DMS 273 (cell line): ENCODE data around the gene PIP4K2A.
A peak's percentile ranks its signal among the peaks of the same experiment; 100 is the strongest.
"Not testable (repeated sequence)": the region's sequence is repeated elsewhere in the genome, so short reads cannot be mapped to it uniquely, and the experiment has no call there.

Experiments used
- DNase-seq: peaks from one replicate; lab custom pipeline; 2025; ENCODE audit not compliant: unreplicated experiment; lab: John Stamatoyannopoulos, UW

The PIP4K2A gene

GRCh38 chr10:22719406-22720042, 5.1 kb upstream of the PIP4K2A start:
- peak; percentile 25 for DNase-seq

- DNase-seq, result not testable (repeated sequence)
Observed at GRCh38 chr10:22718659-22719058, 4.3 kb upstream of the PIP4K2A start.

- DNase-seq, result no peak
Observed at GRCh38 chr10:22717728-22718127, 3.4 kb upstream of the PIP4K2A start.

GRCh38 chr10:22716943-22717342, 2.6 kb upstream of the PIP4K2A start:
- no peak for DNase-seq

GRCh38 chr10:22715290-22715625, 880 bp upstream of the PIP4K2A start:
- DNase-seq, result no peak

DNA sequence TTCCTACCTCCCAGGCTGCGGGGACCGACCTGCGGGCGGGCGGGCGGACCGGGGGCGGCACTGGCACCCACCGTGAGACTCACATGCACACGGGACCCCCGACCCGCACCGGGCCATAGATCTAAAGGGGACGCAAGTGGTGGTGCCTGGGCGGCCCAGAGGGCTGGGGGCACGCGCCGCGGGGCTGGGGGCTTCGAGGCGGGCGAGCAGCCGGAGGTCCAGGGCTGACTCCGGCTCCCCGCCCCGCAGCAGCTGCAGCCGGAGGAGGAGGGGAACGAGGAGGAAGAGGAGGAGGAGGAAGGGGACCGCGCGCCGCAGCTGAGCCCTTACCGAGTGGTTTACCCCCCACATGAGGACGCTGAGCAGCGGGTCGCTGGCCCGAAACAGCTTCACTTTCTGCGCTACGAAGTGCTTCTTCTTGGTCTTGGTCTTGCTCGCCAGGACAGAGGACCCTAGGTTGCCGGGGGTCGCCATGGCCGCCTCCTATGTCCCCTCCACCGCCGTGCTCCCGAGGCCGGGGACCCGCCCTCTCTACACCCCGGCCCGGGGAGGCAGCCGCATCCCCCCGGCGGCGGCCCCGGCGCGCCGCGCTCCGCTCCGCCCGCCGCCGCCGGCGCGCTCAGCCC, 412 bp downstream of the PIP4K2A start:
- DNase-seq, result peak; percentile 51

DNA sequence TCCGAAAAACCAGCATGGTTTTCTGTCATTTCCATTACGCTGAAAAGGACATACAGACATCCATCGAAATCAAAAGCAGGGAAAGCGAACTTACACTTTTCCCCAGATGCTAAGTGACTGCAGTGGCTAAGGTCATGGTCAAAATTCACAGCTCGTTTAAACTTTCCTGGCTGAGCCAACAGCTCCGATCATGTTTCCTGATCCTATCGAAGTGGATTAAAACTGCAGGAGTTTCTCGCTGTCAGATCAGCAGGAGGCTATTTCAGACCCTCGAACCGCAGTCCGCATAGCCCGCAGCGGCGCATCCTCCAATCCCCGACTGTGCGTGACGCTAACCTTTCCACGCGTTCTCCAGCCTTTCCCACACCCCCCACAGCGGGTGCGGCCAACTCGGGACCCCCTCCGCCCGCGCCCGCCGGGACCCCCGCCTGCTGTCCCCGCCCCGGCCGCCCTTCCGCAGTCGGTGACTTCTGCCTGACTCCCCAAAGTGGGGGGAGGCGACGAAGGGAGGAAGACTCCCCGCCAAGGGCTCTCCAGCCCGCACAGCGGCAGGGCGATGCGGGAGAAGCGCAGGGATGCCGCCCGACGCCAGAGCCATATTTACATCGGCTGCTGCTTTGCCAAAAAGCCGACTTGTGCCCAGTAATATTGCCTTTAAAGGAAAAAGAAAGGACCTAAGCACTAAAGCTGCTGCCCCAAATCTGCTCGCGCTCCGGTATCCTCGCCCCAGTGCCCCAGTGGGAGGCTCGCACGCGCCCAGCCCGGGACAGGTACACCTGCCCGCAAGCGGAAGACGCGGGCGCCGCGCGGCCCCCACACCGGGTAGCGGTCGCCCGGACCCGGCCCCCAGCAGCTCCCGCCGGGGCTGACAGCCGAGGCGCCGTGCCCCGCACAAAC, 1.2 kb downstream of the PIP4K2A start:
- DNase-seq, result peak; percentile 52

GRCh38 chr10:22712211-22712955, 2.0 kb downstream of the PIP4K2A start:
- DNase-seq, result no peak

- DNase-seq, result peak; percentile 21
Observed at GRCh38 chr10:22711373-22711772, 3.0 kb downstream of the PIP4K2A start.

GRCh38 chr10:22710139-22710745, 4.1 kb downstream of the PIP4K2A start:
- no peak for DNase-seq

DNA sequence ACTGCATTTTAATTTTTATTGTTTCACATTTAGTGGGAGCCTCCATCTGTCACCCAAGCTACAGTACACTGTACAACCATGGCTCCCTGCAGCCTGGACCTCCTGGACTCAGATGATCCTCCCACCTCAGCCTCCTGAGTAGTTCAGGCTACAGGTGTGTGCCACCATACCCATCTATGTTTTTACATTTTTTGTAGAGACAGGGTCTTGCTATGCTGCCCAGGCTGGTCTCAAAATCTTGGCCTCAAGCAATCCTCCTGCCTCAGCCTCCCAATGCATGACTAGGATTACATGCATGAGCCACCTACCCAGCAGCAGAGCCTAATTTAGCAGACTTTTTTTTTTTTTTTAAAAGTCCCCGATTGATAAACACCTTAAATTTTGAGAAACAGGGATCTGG, 5.6 kb downstream of the PIP4K2A start:
- no peak for DNase-seq

DNA sequence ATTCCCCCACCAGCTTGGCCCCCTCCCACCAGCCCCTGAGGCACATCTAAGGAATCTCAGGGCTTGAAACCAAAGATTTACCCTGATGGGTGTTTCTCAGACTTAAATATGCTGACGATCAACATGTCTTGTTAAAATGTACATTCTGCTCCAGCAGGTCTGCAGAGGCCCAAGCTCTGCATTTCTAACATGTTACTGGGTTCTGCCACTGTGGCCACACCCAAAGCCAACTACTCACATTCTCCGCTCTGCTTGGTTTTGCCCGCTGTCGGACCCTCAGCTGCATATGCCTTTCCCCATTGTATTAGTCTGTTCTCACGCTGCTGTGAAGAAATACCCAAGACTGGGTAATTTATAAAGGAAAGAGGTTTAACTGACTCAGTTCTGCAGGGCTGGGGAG, 8.9 kb downstream of the PIP4K2A start:
- DNase-seq, result no peak

DNA sequence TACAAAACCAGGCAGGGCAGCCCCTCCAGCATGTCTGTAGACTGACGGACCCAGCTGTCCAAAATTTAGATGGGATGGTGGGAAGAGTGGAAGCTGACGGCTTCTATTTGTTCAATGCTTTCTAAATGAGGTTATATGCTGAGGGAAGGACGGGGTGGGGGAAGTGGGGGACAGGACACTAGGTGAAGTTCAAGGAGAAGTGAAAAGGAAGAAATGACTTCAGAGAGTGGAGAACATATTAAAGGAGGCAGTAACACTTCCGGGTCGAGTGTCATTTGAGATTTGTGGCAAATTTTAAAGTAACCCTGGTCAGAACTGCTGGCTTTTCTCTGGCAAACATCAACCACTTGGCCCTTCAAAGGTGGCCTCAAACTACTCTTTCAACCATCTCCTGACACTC, 9.4 kb downstream of the PIP4K2A start:
- DNase-seq, result no peak

GRCh38 chr10:22704471-22704911, 9.9 kb downstream of the PIP4K2A start:
- no peak for DNase-seq

- no peak for DNase-seq
Observed at GRCh38 chr10:22702348-22702747, 12.0 kb downstream of the PIP4K2A start.

DNA sequence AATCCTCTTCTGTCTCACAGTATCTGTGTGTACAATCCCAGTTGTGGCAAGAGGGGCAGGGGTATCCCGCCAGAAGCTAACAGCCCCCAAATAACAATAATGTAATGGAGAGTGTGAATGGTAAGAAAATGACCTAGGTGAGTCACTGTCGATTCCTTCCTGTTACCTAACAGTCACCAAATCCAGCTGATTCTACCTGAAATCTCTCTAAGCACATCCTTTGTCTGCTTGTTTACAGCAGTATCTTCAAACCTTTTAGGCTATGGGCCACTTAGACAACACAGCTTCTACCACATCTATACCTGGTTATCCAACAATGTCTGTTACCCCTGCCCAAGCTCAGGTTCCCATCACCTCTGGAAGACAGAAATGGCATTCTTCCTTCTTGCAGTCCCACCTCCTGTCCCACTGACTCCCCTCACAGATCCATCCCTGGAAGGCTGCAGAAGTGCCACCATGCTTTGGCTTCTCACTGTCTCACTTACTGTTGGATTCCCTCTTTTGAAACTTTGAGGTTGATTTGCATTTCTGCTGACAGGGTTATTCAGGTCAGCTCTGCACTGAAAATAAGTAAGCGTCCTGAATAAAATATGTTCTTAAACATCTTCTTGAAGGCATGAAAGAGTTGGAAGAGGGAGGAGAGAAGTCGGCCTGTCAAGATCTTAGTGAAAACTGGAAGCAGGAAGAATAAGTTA, 13.1 kb downstream of the PIP4K2A start:
- DNase-seq, result no peak

GRCh38 chr10:22700489-22700888, 13.9 kb downstream of the PIP4K2A start:
- no peak for DNase-seq

DNA sequence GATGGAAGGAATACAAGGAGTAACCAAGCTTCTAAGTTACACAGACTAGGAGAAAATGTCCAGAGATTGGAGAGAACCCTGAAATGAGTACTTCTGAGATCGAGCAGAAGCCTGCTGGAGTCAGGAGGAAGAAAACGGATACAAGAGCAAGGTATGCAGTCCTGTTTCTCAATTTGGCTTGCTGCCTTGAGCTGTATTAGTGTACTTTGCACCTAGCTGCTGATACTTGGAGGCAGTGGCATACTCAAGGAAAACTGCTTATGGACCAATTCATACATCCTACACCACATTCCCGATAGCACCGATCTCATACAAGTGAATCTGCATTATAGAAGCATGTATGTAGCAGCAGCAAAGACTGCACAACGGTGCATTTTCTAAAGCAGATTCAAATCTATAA, 14.4 kb downstream of the PIP4K2A start:
- DNase-seq, result no peak

GRCh38 chr10:22698941-22699440, 15.4 kb downstream of the PIP4K2A start:
- no peak for DNase-seq

- no peak for DNase-seq
Observed at GRCh38 chr10:22697800-22698199, 16.6 kb downstream of the PIP4K2A start.
